DMS79 treated with DMSO at 0.1 percent for 48 hours (cell line): ENCODE measurements around the gene ZNF512.

Experiments used
- DNase-seq: peaks from one replicate; lab custom pipeline; 2025; lab: John Stamatoyannopoulos, UW

ZNF512 gene

DNA sequence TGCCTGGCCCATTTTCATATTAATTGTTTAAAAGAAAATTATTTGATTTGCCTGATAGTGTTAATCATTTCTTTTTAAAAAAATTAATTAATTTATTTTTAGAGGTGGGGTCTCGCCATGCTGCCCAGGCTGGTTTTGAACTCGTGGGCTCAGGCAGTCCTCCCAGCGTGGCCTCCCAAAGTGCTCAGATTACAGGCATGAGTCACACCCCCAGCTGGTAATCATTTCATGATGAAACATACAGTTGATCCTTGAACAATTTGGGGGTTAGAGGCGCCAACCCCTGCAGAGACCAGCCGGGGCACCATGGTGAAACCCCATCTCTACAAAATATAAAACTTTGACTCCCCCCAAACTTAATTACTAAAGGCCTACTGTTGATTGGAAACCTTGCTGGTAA lies 53.9 kb downstream of the ZNF512 start:
- DNase-seq: no peak

DNA sequence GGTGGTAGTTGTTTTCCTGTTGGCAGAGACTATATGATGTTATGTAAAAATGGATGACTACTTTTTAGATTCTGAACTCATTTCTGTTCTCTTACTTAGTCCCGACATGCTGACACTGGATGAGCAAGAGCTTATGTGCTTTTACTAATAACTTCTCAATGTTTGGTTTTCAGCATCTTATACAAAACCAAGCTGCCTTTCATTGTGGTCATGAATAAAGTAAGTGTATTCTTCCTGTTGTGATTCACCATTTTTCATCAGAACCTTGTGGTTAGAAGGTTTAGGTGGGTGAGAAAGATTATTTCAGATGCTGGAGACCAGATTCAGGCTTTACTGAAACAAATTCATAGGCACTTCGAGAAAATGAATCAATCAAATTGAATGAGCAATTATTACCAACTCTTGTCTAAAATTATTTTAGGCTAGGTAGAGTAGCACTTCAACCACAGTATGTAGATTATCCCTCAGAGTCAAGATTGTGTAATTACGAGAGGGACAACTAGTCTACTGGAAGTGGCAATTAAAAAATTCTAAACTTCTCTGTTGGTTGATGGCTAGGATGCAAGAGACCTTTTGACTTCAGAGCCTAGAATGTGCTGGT lies 55.3 kb downstream of the ZNF512 start:
- DNase-seq: no peak

DNA sequence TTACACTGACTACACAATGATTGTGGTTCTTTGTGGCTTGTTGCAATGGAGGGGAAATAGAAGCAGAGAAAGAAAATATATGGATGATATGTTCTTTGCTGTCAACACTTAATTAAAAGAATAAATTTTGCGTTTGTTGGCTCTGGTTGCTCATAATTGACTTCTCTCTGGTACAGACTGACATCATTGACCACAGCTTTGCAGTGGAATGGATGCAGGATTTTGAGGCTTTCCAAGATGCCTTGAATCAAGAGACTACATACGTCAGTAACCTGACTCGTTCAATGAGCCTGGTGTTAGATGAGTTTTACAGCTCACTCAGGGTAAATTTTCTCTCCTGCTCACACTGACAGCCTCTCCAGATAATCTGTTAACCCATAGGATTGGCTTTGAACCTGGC lies 55.9 kb downstream of the ZNF512 start:
- no peak for DNase-seq

DNA sequence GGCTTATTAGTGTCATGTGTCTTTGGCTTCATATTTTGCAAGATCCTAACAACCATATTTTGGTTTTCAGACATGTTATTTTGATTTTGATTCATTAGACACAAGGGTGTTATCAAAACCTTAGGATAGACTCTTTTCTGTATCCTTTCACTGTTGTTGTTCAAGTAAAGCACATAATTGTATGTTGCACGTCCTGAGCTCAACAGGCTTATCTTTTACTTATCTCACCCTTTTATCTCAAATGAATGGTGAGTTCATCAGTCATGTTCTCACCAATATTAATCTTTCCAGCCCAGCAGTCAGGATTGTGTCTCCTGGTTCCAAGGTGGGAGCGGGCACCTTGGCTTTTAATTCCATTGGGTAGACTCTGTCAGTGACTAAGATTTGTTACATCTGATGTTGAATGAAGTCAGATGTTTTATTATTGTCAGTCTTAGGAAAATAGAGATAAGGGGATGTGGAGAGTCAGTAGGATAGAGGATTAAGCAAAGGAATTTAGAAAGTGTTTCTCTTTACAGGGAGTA lies 57.9 kb downstream of the ZNF512 start:
- no peak for DNase-seq

DNA sequence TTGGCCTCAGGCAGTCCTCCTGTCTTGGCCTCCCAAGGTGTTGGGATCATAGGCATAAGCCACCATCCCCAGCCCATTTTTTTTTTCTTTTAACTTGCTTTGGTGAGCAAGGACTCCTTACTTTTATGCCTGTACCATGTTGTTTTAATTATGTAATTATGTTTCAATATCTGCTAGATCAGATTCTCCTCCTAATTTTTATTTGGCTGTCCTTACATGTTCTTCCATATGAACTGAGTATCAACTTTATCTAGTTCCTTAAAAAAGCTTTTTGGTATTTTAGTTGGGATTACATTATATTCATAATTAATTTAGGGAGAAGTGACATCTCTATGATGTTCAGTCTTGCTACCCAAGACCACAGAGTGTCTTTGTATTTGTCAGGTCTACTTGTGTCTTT lies 62.4 kb downstream of the ZNF512 start:
- DNase-seq: no peak

DNA sequence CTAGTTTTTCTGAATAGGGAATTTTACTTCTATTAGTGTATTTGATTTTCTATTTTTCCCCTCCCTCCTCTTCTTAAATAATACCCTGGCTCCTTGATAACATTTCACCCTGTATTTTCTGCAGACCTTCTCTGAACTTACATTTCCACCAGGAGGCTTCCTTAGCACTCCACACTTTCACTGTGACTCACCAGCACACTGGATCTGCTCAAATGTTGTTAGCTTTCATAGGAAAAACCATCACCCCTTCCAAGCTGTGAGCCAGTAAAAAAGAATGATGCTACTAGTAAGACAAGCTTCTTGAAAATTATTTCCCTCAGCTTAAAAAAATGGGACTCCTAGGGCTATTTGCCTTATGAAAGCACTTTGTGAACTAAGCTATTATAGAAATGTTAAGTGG lies 64.4 kb downstream of the ZNF512 start:
- DNase-seq: no peak

DNA sequence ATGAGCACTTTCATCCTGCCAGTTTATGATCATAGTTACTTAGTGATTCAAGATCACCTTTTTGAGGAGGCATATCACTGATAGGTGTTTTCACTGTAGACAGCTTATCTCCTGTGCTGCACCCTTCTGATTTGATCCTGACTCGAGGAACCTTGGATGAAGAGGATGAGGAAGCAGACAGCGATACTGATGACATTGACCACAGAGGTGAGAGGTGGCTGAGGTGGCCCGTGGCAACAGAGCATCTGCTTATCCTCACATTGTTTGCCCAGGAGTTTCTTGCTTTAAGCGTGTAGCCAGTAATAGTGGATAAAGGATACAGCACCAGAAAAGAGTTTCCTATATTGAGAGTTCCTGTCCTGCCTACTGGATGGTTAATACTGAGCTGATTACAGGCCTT lies 64.9 kb downstream of the ZNF512 start:
- no peak for DNase-seq

DNA sequence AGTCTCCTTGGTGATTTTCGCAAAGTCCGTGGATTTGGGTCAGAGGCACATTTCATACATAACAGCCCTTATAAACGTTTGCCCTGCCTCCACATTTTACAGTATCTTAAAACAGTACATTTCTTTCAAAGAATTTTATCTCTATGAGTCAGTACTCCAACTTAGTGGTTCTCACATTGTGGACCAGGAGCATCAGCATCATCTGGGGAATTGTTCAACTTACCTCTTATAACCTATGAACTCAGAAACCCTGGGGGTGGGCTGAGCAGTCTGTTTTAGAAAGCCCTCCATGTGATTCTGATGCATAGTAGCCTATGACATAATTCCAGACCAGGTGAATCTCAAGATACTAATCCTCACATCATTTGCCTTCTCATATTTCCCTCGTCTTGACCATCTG lies 68.2 kb downstream of the ZNF512 start:
- DNase-seq: no peak

DNA sequence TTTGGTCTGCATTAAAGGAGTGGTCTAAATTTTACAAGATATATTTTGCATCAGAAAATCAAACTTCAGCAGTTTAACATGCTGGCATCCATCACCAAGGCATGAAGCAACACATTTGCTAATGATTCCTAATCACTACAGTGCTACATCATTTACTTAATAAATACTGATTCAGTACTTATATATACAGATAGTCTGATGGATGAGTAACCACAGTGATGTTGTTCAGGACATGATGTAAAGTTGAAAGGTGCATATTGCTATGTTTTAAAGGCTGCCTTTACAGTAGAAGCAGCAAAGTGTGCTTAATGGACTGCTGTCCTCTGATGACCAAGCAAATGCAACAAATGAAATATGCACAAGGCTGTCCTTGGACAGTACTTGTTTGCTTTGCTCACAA lies 69.5 kb downstream of the ZNF512 start:
- DNase-seq: no peak

DNA sequence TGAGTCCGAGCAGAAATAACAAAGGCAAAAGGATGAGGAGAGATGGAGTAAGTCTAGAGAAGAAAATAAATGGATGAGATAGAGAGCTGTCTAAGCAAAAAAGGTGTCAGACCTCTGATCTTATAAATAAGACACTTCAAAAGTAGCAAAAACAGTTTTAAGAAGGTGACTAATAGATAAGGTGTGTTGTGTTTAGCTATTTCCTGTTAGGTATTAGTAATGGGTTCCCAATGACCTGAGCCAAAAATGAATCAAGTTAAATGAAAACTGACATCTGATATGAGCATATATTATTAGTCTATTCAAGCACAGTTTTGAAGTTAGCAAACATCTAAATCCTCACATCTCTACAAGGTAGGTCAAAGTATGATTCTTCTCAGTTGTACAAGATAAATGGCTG lies 69.9 kb downstream of the ZNF512 start:
- no peak for DNase-seq

DNA sequence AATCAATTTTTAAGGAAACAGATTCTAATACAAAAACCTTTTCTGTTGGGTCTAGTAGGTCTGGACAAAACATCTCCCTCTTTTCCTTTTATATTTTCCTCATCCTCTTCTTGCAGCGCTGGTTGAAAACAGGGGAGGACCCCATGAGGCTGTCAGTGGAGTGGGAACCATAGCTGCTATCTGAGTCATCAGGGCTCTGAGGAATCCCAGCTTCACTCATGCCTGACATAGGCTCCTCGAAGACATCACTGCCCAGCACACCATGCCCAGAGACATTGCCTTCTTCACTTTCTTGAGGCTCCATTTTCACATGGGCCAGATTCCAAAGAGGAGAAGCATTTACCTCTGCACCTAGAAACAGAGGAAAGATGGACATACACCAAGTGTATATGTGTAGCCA lies 70.6 kb downstream of the ZNF512 start:
- DNase-seq: no peak

DNA sequence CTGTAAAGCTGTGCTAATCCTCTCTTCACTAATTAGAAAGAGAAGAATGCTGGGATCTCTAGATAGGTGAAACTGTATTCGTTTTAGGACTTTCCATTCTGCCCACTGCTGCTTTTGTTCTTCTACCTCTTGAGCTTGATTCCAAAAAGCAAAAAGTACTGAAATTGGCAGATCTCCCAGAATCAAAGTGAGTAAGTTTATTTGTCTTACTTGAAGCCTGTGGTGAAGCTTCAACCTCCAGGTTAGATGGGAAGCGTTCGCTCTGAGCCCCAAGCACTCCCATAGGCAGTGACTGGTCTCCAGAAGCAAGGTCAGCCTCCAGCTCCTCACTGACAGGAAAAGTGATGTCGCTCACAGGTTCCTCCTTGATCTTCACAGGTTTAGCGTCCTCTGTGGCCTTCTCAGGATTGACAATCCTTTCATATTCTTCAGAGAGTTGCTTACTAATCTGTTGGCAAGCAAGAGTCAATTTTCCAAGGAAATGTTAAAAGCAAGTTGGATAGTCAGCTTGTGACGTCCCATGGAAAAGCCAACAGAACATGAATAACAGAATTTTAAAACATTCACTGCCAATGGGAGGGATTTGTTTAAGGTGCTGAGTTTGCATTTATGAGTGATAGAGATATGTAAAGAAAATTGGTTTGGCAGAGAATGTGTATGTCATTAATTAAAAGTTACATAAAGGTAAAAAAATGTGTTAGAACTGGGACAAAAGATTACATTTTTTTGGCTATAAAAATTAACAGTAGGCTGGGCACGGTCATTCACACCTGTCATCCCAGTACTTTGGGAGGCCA lies 72.5 kb downstream of the ZNF512 start:
- DNase-seq: no peak

DNA sequence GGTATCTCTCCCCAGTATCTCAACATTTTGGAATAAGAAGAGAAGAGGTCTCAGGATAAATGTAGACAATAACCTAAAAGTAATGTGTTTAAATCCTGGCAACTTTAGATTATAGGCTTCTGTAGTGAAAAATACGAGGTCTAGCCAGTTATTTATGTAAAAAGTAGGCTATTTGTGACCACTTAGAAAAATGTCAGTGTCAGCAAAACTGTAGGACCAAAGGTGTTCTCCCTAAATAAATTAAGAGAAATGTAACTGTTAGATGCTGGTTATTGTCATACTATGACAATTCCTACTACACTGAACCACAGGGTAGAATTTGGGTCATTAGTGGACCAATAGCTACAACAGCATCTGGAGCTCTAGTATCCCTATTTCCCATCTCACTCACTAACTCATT lies 78.5 kb downstream of the ZNF512 start:
- DNase-seq: no peak

DNA sequence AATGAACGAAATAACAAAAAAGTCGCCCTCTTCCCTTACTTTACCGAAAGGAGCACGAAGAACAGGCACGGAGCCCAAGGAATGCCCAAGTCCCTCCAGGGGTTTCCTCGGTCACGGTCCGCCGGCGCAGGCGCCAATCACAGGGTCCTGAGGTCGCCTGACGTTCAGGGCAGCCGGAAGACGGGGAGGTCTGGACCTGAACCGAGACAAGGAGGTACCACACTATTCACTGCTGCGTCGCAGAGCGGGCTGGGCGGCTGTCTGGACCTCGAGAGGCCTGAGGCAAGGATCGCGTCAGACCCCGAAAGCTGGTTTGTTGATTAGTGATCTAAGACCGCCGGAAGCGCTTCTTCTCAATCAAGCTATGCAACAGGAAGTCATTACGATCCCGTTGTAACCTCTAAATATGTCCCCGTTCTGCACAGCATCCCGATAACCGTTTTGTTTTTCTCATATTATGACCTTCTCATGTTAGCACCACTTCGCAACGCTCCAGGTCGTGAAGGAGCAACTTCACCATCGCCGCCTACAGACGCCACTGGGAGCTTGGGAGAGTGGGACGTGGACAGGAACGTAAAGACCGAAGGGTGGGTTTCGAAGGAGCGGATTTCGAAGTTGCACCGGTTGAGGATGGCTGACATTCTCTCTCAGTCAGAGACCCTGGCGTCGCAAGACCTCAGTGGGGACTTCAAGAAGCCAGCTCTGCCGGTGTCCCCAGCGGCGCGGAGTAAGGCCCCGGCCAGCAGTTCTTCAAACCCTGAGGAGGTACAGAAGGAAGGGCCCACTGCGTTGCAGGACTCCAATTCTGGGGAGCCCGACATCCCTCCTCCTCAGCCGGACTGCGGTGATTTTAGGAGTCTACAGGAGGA lies 80.7 kb downstream of the ZNF512 start, which contains the start of the genes SLC4A1AP and SUPT7L:
SLC4A1AP (plus strand) TSS at position 605 of the 869 bp plus-strand sequence; CDS start at position 631, 26 bp downstream.
SUPT7L (minus strand) TSS at position 330 of the 869 bp plus-strand sequence. CDS start 1,422 bp downstream, outside the sequence.
- peak; percentile 94 for DNase-seq

DNA sequence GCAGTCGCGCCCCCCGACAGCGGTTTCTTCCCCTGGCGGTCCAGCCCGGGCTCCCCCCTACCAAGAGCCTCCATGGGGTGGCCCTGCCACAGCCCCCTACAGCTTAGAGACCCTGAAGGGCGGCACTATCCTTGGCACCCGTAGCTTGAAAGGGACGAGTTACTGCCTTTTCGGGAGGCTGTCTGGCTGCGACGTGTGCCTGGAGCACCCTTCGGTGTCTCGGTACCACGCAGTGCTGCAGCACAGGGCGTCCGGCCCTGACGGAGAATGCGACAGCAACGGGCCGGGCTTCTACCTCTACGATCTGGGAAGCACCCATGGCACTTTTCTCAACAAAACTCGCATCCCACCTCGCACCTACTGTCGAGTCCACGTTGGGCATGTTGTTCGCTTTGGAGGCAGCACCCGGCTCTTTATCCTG lies 81.3 kb downstream of the ZNF512 start:
- DNase-seq: no peak

DNA sequence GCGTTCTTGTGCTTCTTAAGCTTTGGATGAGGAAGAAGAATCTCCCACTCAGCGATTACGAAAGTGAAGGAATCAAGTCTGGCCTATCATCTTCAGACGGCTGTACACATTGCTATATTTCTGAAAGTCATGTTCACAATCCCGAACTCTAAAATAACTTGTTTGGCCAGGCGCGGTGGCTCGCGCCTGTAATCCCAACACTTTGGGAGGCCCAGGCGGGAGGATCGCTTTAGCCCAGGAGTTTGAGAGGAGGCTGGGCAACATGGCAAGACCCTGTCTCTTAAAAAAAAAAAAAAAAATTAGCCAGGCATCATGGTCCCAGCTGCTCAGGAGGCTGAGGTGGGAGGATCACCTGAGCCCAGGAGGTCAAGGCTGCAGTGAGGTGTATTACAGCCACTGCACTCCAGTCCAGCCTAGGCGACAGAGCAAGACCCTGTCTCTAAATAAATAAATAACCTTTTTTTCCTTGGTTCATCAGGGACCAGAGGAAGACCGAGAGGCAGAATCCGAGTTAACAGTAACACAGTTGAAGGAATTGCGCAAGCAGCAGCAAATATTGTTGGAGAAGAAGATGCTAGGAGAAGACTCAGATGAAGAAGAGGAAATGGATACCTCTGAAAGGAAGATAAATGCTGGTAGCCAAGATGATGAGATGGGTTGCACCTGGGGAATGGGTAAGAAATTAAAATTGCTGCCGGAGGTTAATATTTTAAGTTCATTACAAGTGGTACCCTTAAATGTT lies 82.0 kb downstream of the ZNF512 start:
- DNase-seq: no peak

DNA sequence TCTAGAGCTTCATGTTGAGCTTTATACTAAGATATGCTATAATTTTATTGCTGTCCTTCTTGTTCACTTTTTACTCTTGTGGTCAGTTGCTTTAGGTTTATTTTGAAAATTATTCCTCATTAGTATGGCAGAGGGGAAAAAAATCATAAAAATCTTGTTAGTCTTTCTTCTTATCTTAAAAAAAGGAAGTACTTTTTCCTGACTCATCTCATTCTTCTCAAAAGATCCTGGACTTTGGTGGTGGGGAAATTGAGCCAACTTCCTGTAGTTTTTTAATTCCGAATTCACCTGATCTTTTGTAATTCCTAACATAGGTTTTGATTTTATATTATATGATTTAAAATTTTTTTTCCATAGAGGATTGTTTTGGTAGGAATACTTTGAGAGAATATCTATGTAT lies 84.6 kb downstream of the ZNF512 start:
- DNase-seq: no peak

DNA sequence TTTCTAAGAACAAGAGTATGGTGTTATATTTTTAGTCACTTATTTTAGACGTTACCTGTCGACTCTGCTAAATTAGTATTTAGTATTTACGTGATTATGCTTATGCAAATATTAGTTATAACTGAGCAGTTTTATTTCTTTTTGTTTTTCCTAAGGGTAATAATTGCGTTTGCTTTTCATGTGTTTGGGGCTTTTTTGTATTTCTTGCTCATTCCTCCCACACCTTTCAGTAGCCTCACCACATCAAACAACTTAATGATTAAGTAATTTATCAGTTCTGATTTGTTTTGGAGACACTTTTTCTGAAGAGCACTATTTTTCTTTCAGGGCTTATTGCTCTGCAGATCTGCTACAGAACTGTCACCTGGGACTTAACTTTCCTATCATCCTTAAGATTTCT lies 88.4 kb downstream of the ZNF512 start:
- DNase-seq: no peak
